Loucy (cell line): ENCODE data around the gene SLC15A2.

Experiments
- CTCF ChIP-seq: fragments of 200-600 bp; sonication (generic); conservative IDR thresholded peaks from 2 replicates; pipeline ENCODE4 v1.5.1; 2014; ENCODE audit warnings: mild to moderate bottlenecking, antibody characterized with exemption, low read length
- EZH2phosphoT487 ChIP-seq: fragments of 200-600 bp; IDR thresholded peaks from 2 replicates; pipeline ENCODE4 v1.6.1; 2018; ENCODE audit warnings: antibody characterized with exemption, mild to moderate bottlenecking, moderate library complexity, borderline replicate concordance

- TF ChIP-seq CTCF: no peak
- no peak for TF ChIP-seq EZH2phosphoT487
Observed at GRCh38 chr3:121992601-121993560, 98.7 kb downstream of the SLC15A2 start.
